CD4-positive, CD25-positive, alpha-beta regulatory T cell (primary cell): ENCODE data around the gene MYOZ2. TPM values are rescaled to one million over a fixed set of nuclear protein-coding genes. Genes with fewer than 3 reads are reported as not detected.

ENCODE experiments used
- ATAC-seq, 2 donors: fragments of 150-1000 bp; cut with Tn5 transposase; one replicate each; pipeline ENCODE4 v1.10.0; 2021; ENCODE audit warnings: low read depth in 2 of 2, moderate number of reproducible peaks in 2 of 2, moderate library complexity in 1 of 2
- DNase-seq, 3 donors: peaks; one replicate each; pipeline versions ENCODE4 v3.0.0 to v3.0.0-alpha.2; 2012 to 2022; ENCODE audit warnings: mixed read lengths in 1 of 3
- H3K27ac ChIP-seq: one replicate; pipeline ENCODE4 v1.7.0; 2013; ENCODE audit warnings: mild to moderate bottlenecking, low read length; ENCODE audit not compliant: insufficient read depth, poor library complexity, severe bottlenecking
- H3K27me3 ChIP-seq: one replicate; pipeline ENCODE4 v1.7.0; 2013; ENCODE audit warnings: low read length; ENCODE audit not compliant: control insufficient read depth, insufficient read depth
- H3K36me3 ChIP-seq: one replicate; pipeline ENCODE4 v1.7.0; 2013; ENCODE audit warnings: mild to moderate bottlenecking, low read length, moderate library complexity; ENCODE audit not compliant: control insufficient read depth, insufficient read depth
- H3K4me1 ChIP-seq: 2 replicates; pipeline ENCODE4 v1.7.0; 2013; ENCODE audit warnings: mild to moderate bottlenecking, low read length; ENCODE audit not compliant: insufficient read depth, control insufficient read depth, poor library complexity, severe bottlenecking
- H3K4me3 ChIP-seq: one replicate; pipeline ENCODE4 v1.7.0; 2013; ENCODE audit warnings: low read depth, mild to moderate bottlenecking, low read length, moderate library complexity
- H3K9me3 ChIP-seq, 2 experiments: 1 replicate in 1 of 2; 2 replicates in 1 of 2; pipeline ENCODE4 v1.7.0; 2013; ENCODE audit warnings: low read length in 2 of 2, mild to moderate bottlenecking in 1 of 2, moderate library complexity in 1 of 2; ENCODE audit not compliant: control insufficient read depth in 2 of 2
- H3K27ac Mint-ChIP-seq, 3 donors: one replicate each; pipeline ENCODE4 v1.8.0; 2020 to 2022; ENCODE audit warnings: mild to moderate bottlenecking in 3 of 3, mixed read lengths in 3 of 3, moderate library complexity in 2 of 3
- H3K27me3 Mint-ChIP-seq: one replicate; pipeline ENCODE4 v1.8.0; 2022; ENCODE audit warnings: mild to moderate bottlenecking, mixed read lengths
- H3K36me3 Mint-ChIP-seq: one replicate; pipeline ENCODE4 v1.8.0; 2020; ENCODE audit warnings: mixed read lengths
- H3K4me1 Mint-ChIP-seq, 4 donors: one replicate each; pipeline ENCODE4 v1.8.0; 2020 to 2022; ENCODE audit warnings: mixed read lengths in 4 of 4, mild to moderate bottlenecking in 1 of 4
- H3K4me3 Mint-ChIP-seq, 4 donors: one replicate each; pipeline ENCODE4 v1.8.0; 2020 to 2022; ENCODE audit warnings: mild to moderate bottlenecking in 4 of 4, mixed read lengths in 4 of 4, moderate library complexity in 3 of 4
- H3K9me3 Mint-ChIP-seq, 7 donors: one replicate each; pipeline ENCODE4 v1.8.0; 2020 to 2022; ENCODE audit warnings: mixed read lengths in 7 of 7, mild to moderate bottlenecking in 3 of 7, moderate library complexity in 2 of 7
- polyA plus RNA-seq, 4 donors: library from polyadenylated mRNA; unstranded; fragments of 300-500 nt; fragmentation: Illumina TruSeq; gene quantifications; one replicate each; pipeline ENCODE4 v1.2.3, GENCODE V29; 2021
- total RNA-seq: library from RNA; stranded (reverse); gene quantifications from one replicate; pipeline ENCODE4 v1.2.3, GENCODE V29; 2022

MYOZ2 gene
- not detected for total RNA-seq
- polyA plus RNA-seq, result under 1 TPM in 1 of 4 donors, not detected in 3; 0.24 TPM

- Histone ChIP-seq H3K27ac (no peak within 1 kb of the TSS), H3K36me3 (no peaks in the 10 kb centered on the region), H3K27me3 (no peaks in the 10 kb centered on the region), H3K9me3 (no peaks in the 10 kb centered on the region), H3K4me1 (peaks cover 19% of the 10 kb centered on the region), H3K4me3 (no peak within 1 kb of the TSS)
- ATAC-seq, result no peak
- Mint-ChIP-seq H3K4me3 (no peak within 1 kb of the TSS), H3K27ac (peak within 1 kb of the TSS in 1 of 3 donors; percentile 50), H3K27me3 (no peaks in the 10 kb centered on the region), H3K36me3 (no peaks in the 10 kb centered on the region), H3K9me3 (peaks cover 0 to 2% (median 0%) of the 10 kb centered on the region in 7 donors), H3K4me1 (peaks cover 15 to 38% (median 18%) of the 10 kb centered on the region in 4 donors)
- no peak for DNase-seq
Measured at GRCh38 chr4:119135721-119136121, at the start of gene MYOZ2. Gene MYOZ2, plus strand, starts transcription at chr4:119135832. Its CDS starts 694 bp downstream, at chr4:119136526.

- no peaks in the 10 kb centered on the region for H3K27me3 ChIP-seq
- DNase-seq (no peak), ATAC-seq (no peak)
- Mint-ChIP-seq H3K9me3 (no peaks in the 10 kb centered on the region), H3K36me3 (no peaks in the 10 kb centered on the region), H3K27me3 (peaks cover 16% of the 10 kb centered on the region), H3K4me3 (no peak overlapping the region), H3K4me1 (no peaks in the 10 kb centered on the region), H3K27ac (no peak overlapping the region)
- H3K4me1 ChIP-seq, result no peaks in the 10 kb centered on the region
- H3K9me3 ChIP-seq, result no peaks in the 10 kb centered on the region
- no peak overlapping the region for H3K4me3 ChIP-seq
- H3K27ac ChIP-seq, result no peak overlapping the region
- no peaks in the 10 kb centered on the region for H3K36me3 ChIP-seq
Measured at GRCh38 chr4:119087121-119087520, 48.5 kb upstream of the MYOZ2 start.

- no peaks in the 10 kb centered on the region for H3K36me3 Mint-ChIP-seq
- no peak overlapping the region for H3K27ac Mint-ChIP-seq
- Histone ChIP-seq H3K36me3 (no peaks in the 10 kb centered on the region), H3K9me3 (no peaks in the 10 kb centered on the region), H3K4me1 (no peaks in the 10 kb centered on the region), H3K4me3 (no peak overlapping the region), H3K27me3 (no peaks in the 10 kb centered on the region), H3K27ac (no peak overlapping the region)
- peaks cover 16% of the 10 kb centered on the region for H3K27me3 Mint-ChIP-seq
- ATAC-seq, result no peak
- H3K9me3 Mint-ChIP-seq, result no peaks in the 10 kb centered on the region
- no peak overlapping the region for H3K4me3 Mint-ChIP-seq
- DNase-seq, result no peak
- no peaks in the 10 kb centered on the region for H3K4me1 Mint-ChIP-seq
Measured at GRCh38 chr4:119087656-119088055, 48.0 kb upstream of the MYOZ2 start.

- no peak overlapping the region for H3K4me3 Mint-ChIP-seq
- H3K27ac Mint-ChIP-seq, result no peak overlapping the region
- no peak for ATAC-seq
Measured at GRCh38 chr4:119093042-119093827, 42.4 kb upstream of the MYOZ2 start.

GRCh38 chr4:119097282-119097900 lies 38.2 kb upstream of the MYOZ2 start:
- DNase-seq, result no peak

More at GRCh38 chr4:119093042-119093827, 42.4 kb upstream of the MYOZ2 start:
- no peak for DNase-seq
- H3K27ac ChIP-seq, result no peak overlapping the region
- H3K36me3 ChIP-seq, result no peaks in the 10 kb centered on the region
- no peaks in the 10 kb centered on the region for H3K36me3 Mint-ChIP-seq
- no peak overlapping the region for H3K4me3 ChIP-seq
- peaks cover 0 to 8% (median 4%) of the 10 kb centered on the region in 4 donors for H3K4me1 Mint-ChIP-seq
- no peaks in the 10 kb centered on the region for H3K4me1 ChIP-seq
- no peaks in the 10 kb centered on the region for H3K9me3 ChIP-seq
- peaks cover 13% of the 10 kb centered on the region for H3K27me3 Mint-ChIP-seq
- H3K27me3 ChIP-seq, result no peaks in the 10 kb centered on the region
- no peaks in the 10 kb centered on the region for H3K9me3 Mint-ChIP-seq

GRCh38 chr4:119098306-119098705 lies 37.3 kb upstream of the MYOZ2 start:
- Mint-ChIP-seq H3K27ac (no peak overlapping the region), H3K36me3 (no peaks in the 10 kb centered on the region), H3K4me3 (no peak overlapping the region), H3K4me1 (peaks cover 0 to 8% (median 4%) of the 10 kb centered on the region in 4 donors), H3K27me3 (peaks cover 15% of the 10 kb centered on the region), H3K9me3 (peaks cover 0 to 1% (median 0%) of the 10 kb centered on the region in 7 donors)
- DNase-seq, result no peak
- Histone ChIP-seq H3K36me3 (no peaks in the 10 kb centered on the region), H3K4me1 (no peaks in the 10 kb centered on the region), H3K27me3 (no peaks in the 10 kb centered on the region), H3K4me3 (no peak overlapping the region), H3K27ac (no peak overlapping the region), H3K9me3 (no peaks in the 10 kb centered on the region)
- no peak for ATAC-seq

More at GRCh38 chr4:119097282-119097900, 38.2 kb upstream of the MYOZ2 start:
- Mint-ChIP-seq H3K4me1 (peaks cover 0 to 8% (median 4%) of the 10 kb centered on the region in 4 donors), H3K27me3 (peaks cover 15% of the 10 kb centered on the region), H3K36me3 (no peaks in the 10 kb centered on the region), H3K9me3 (peaks cover 0 to 1% (median 0%) of the 10 kb centered on the region in 7 donors), H3K4me3 (no peak overlapping the region), H3K27ac (peak overlapping the region in 1 of 3 donors; percentile 26)
- no peaks in the 10 kb centered on the region for H3K27me3 ChIP-seq
- no peaks in the 10 kb centered on the region for H3K36me3 ChIP-seq
- H3K4me3 ChIP-seq, result no peak overlapping the region
- no peak overlapping the region for H3K27ac ChIP-seq
- no peak for ATAC-seq
- no peaks in the 10 kb centered on the region for H3K4me1 ChIP-seq
- no peaks in the 10 kb centered on the region for H3K9me3 ChIP-seq

- H3K4me3 Mint-ChIP-seq, result no peak overlapping the region
- Histone ChIP-seq H3K36me3 (no peaks in the 10 kb centered on the region), H3K4me1 (no peaks in the 10 kb centered on the region), H3K27me3 (no peaks in the 10 kb centered on the region), H3K27ac (no peak overlapping the region), H3K4me3 (no peak overlapping the region), H3K9me3 (no peaks in the 10 kb centered on the region)
- no peak for ATAC-seq
- H3K27me3 Mint-ChIP-seq, result peaks cover 15% of the 10 kb centered on the region
- no peak overlapping the region for H3K27ac Mint-ChIP-seq
- DNase-seq, result no peak
- peaks cover 0 to 8% (median 4%) of the 10 kb centered on the region in 4 donors for H3K4me1 Mint-ChIP-seq
- H3K9me3 Mint-ChIP-seq, result peaks cover 0 to 1% (median 0%) of the 10 kb centered on the region in 7 donors
- no peaks in the 10 kb centered on the region for H3K36me3 Mint-ChIP-seq
Measured at GRCh38 chr4:119099227-119099810, 36.3 kb upstream of the MYOZ2 start.
